Superior temporal gyrus (tissue), 1 donor: ENCODE measurements around the gene TERB2.
"Not testable (repeated sequence)": the region's sequence is repeated elsewhere in the genome, so short reads cannot be mapped to it uniquely, and the experiment has no call there.

ENCODE experiments used
- DNase-seq: peaks from one replicate; pipeline ENCODE4 v3.0.0-alpha.2; 2016; ENCODE audit errors: extremely low spot score

Gene TERB2

GRCh38 chr15:45003731-45004410 lies 47.4 kb downstream of the TERB2 start:
- not testable (repeated sequence) for DNase-seq

- DNase-seq: not testable (repeated sequence)
These were observed 48.2 kb downstream of the TERB2 start for GRCh38 chr15:45004590-45005175.

DNA sequence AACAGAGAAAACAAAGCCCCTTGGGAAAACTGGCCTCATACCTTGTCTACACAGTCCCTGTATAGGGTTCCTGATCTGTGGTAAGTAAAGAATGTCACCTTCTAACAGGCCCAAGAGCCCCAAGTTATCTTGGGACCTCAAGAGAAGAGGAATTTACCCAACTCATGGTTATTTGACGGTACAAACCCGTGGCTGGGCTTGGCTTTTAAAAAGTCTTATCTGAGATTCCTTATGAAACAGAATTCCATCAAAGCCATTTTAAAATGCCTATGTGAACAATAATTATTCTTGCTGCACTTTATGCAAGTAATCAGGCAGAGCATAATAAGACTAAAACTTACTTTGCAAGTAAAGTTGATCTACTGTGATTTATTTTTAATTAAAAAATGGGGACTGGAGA lies 52.6 kb downstream of the TERB2 start:
- DNase-seq: no peak

DNA sequence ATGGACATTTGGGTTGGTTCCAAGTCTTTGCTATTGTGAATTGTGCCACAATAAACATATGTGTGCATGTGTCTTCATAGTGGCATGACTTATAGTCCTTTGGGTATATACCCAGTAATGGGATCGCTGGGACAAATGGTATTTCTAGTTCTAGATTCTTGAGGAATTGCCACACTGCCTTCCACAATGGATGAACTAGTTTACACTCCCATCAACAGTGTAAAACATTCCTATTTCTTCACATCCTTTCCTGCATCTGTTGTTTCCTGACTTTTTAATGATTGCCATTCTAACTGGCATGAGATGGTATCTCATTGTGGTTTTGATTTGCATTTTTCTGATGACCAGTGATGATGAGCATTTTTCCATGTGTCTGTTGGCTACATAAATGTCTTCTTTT lies 58.6 kb downstream of the TERB2 start:
- not testable (repeated sequence) for DNase-seq

DNA sequence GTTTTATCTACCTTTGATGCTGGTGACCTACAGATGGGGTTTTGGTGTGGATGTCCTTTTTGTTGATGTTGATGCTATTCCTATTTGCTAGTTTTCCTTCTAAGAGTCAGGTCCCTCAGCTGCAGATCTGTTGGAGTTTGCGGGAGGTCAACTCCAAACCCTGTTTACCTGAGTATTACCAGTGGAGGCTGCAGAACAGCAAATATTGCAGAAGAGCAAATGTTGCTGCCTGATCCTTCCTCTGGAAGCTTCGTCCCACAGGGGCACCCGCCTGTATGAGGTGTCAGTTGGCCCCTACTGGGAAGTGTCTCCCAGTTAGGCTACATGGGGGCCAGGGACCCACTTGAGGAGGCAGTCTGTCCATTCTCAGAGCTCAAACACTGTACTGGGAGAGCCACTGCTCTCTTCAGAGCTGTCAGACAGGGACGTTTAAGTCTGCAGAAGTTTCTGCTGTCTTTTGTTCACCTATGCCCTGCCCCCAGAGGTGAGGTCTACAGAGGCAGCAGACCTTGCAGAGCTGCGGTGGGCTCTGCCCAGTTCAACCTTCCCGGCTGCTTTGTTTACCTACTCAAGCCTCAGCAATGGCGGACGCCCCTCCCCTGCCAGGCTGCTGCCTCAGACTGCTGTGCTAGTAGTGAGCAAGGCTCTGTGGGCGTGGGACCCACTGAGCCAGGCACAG lies 63.9 kb downstream of the TERB2 start:
- not testable (repeated sequence) for DNase-seq

DNA sequence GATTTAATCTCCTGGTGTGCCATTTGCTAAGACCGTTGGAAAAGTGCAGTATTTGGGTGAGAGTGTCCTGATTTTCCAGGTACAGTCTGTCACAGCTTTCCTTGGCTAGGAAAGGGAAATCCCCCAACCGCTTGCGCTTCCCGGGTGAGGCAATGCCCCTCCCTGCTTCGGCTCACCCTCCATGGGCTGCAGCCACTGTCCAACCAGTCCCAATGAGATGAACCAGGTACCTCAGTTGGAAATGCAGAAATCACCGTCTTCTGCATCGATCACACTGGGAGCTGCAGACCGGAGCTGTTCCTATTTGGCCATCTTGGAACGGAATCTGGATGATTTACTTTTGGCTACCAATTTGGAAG lies 64.4 kb downstream of the TERB2 start:
- not testable (repeated sequence) for DNase-seq

DNA sequence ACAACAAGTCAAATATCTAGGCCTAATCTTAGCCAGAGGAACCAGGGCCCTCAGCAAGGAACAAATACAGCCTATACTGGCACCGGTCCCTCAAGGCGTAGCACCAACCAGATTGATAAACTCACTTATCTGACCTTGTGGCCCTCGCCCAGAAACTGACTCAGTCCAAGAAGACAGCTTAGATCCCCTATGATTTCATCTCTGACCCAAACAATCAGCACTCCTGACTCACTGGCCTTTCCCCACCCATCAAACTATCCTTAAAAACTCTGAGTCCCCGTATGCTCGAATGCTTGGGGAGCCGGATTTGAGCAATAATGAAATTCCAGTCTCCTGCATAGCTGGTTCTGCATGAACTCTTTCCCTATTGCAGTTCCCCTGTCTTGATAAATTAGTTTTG lies 64.9 kb downstream of the TERB2 start:
- DNase-seq: no peak

- peak; percentile 89 for DNase-seq
These were observed 66.6 kb downstream of the TERB2 start, which contains the start of gene SORD for GRCh38 chr15:45022871-45023658. TSS of gene SORD (plus strand) at chr15:45023195. CDS start at chr15:45023284, 89 bp downstream.

DNA sequence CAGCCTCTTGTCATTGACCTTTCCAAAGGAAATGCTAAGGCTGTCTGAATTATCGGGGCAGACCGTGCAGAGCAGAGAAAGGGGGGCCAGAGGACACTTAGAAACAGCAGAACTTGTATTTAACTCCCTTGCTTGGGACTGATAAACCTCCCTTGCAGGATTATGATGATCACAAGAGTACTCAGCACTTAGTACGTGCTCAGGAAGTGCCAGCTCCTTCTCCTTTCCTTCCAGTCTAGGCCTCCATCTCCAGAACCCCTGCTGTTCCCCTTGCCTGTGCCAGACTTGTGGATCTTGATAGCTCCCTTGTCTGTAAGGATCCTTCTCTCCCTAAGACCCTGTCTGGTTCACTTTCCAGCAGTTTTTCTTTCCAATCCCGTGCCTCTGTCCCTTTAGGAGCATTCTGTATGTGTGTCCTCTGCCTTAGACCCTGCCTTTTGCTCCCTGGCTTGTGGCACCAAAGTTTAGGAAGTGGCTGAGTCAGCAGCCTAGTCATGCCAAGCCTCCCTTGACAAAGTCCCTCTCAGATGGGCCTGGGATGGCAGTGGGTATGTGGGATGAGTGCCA lies 67.3 kb downstream of the TERB2 start:
- peak; percentile 53 for DNase-seq

GRCh38 chr15:45024649-45025048 lies 68.2 kb downstream of the TERB2 start:
- not testable (repeated sequence) for DNase-seq

- DNase-seq: not testable (repeated sequence)
These were observed 69.1 kb downstream of the TERB2 start for GRCh38 chr15:45025627-45026026.

GRCh38 chr15:45026651-45027190 lies 70.2 kb downstream of the TERB2 start:
- no peak for DNase-seq

DNA sequence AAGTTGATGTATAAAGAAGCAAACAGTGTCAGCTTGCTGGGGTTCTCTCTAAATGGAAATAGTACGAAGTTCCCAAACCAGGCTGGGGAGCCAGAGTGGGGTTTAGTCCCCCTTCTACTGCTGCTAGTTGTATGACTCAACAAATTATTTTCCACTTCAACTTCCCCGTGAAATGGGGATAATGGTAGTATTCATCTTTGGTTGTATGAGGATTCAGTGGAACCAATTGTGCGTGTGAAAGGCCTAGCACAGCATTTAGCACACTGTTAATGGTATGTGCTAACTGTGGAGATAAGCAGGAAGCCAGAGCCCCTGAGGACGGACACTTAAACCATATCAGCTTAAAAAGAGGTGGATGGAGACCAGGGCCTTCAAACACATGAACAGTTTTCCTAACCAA lies 70.7 kb downstream of the TERB2 start:
- DNase-seq: peak; percentile 43
